Heart right ventricle (tissue), 16 donors: Measurements from ENCODE around the gene LILRA5. TPM values are rescaled to one million over a fixed set of nuclear protein-coding genes. Genes with fewer than 3 reads are reported as not detected.
A peak's percentile ranks its signal among the peaks of the same experiment; 100 is the strongest.
"Not testable (repeated sequence)": the region's sequence is repeated elsewhere in the genome, so short reads cannot be mapped to it uniquely, and the experiment has no call there.

Source experiments
- ATAC-seq, 8 donors: fragments of 200-7000 bp; cut with Tn5 transposase; one replicate each; pipeline ENCODE4 v1.9.1; 2020; ENCODE audit warnings: mild to moderate bottlenecking in 8 of 8, moderate library complexity in 8 of 8, moderate number of reproducible peaks in 1 of 8
- DNase-seq, 2 donors: peaks; one replicate each; pipeline ENCODE4 v3.0.0-alpha.2; 2020
- H3K27ac ChIP-seq, 10 donors: fragments of 200-600 bp; sonication (generic) in 2 of 10; one replicate each; pipeline versions ENCODE4 v1.5.0 to v1.8.0; 2020 to 2022; ENCODE audit warnings: mild to moderate bottlenecking in 3 of 10
- H3K27me3 ChIP-seq, 7 donors: fragments of 200-600 bp; one replicate each; pipeline ENCODE4 v1.8.0; 2021 to 2022; ENCODE audit warnings: mild to moderate bottlenecking in 2 of 7
- H3K36me3 ChIP-seq, 9 donors: fragments of 200-600 bp; sonication (generic) in 1 of 9; one replicate each; pipeline versions ENCODE4 v1.5.0 to v1.8.0; 2020 to 2022; ENCODE audit warnings: mild to moderate bottlenecking in 2 of 9
- H3K4me1 ChIP-seq, 9 donors: fragments of 200-600 bp; sonication (generic) in 1 of 9; one replicate each; pipeline versions ENCODE4 v1.5.0 to v1.8.0; 2020 to 2022; ENCODE audit warnings: mild to moderate bottlenecking in 4 of 9
- H3K4me3 ChIP-seq, 10 donors: fragments of 200-600 bp; sonication (generic) in 2 of 10; one replicate each; pipeline versions ENCODE4 v1.5.0 to v1.8.0; 2020 to 2022; ENCODE audit warnings: mild to moderate bottlenecking in 7 of 10, moderate library complexity in 2 of 10
- H3K9me3 ChIP-seq, 11 donors: fragments of 200-600 bp in 10 of 11; sonication (generic) in 2 of 11; one replicate each; pipeline versions ENCODE4 v1.5.0 to v1.8.0; 2013 to 2022; ENCODE audit warnings: mild to moderate bottlenecking in 2 of 11, control low read depth in 1 of 11, moderate library complexity in 1 of 11
- CTCF ChIP-seq, 9 donors: fragments of 200-600 bp; sonication (generic) in 2 of 9; IDR thresholded peaks; one replicate each; pipeline versions ENCODE4 v1.5.0 to v1.8.0; 2021 to 2022; ENCODE audit warnings: antibody characterized with exemption in 9 of 9, mild to moderate bottlenecking in 5 of 9, moderate library complexity in 1 of 9
- WGBS, 2 donors: extraction: QIAGEN DNeasy Blood & Tissue Kit; methylation state at CpG; one replicate each; pipeline ENCODE4 v1.1.7; 2013; ENCODE audit warnings: inconsistent platforms in 1 of 2; 5-methylcytosine and 5-hydroxymethylcytosine counted together
- intact Hi-C, 10 donors: fragments of 100-400 bp; cut with DNase I; formaldehyde crosslinking; loops; one replicate each; pipeline versions ENCODE4 v1.11.1 to v1.14.2; 2022
- polyA plus RNA-seq, 2 donors: library from polyadenylated mRNA; stranded (reverse); fragments of 200-250 nt; gene quantifications; one replicate each; pipeline ENCODE4 v1.2.3, GENCODE V29; 2013
- total RNA-seq, 10 donors: library from RNA; stranded (reverse); fragmentation: NEBNext Ultra II Directional in 3 of 10; extraction: Animal tissue kit (Norgen Biotek cat#: 25700) in 3 of 10; gene quantifications; one replicate each; pipeline versions ENCODE4 v1.2.1 to v1.2.4, GENCODE V29; 2021 to 2023
- donor health status: Arrhythmogenic right ventricular cardiomyopathy.
- donor health status: ischemic (EF 13 %, LVEDD 7.1; RV severe dilation, severe dysfunction).
- donor health status: healthy with polysubstance abuse.
- donor health status: DM: no; HTN: yes; CAD: no.
- donor health status: DM: no; HTN: no; CAD: no.
- donor health status: ischemic (EF 25% LVEDD 6.9; RV normal size, moderate dysfunction).
- donor health status: ischemic (EF 25% LVEDD 5.7; RV mildly dilated, moderate dysfunction).
- donor health status: healthy.
- donor health status: DM: yes; HTN: yes; CAD: no.
- donor health status: Ischemic cardiomyopathy.
- donor health status: ischemic (EF 35%, LVEDD 5.7; RV mildly dilated, moderate dysfunction).
- donor health status: nonischemic (EF 11% LVEDD 7.7; RV severe dilation, severe dysfunction).
- donor health status: DM: yes; HTN: yes; CAD: no.
- donor health status: PGD.
- donor health status: ischemic (EF 29% LVEDD 5.4; RV normal size, mild dysfunction).
- donor health status: nonischemic (EF 23%, LVEDD 6.1; RV moderate dilation, normal function).

The LILRA5 gene
- total and polyA plus RNA-seq, 12 donors, result 0.26 to 8.5 (median 1.3) TPM

GRCh38 chr19:54282686-54283470 lies 30.1 kb downstream of the LILRA5 start:
- WGBS, 2 donors, result 37 to 43% methylated on average over 9 of the region's 9 CpGs
- H3K36me3 ChIP-seq, result peaks cover 0 to 5% (median 0%) of the 10 kb centered on the region in 9 donors
- intact Hi-C loops, result no loop called here
- ATAC-seq (no peak), DNase-seq (no peak)
- H3K4me3 ChIP-seq, result no peak overlapping the region
- peaks cover 0 to 46% (median 25%) of the 10 kb centered on the region in 7 donors for H3K27me3 ChIP-seq
- no peaks in the 10 kb centered on the region for H3K9me3 ChIP-seq
- H3K4me1 ChIP-seq, result peaks cover 0 to 36% (median 0%) of the 10 kb centered on the region in 9 donors
- TF ChIP-seq CTCF (IDR thresholded peaks at IDR 0.05), result no peak
- peak overlapping the region in 1 of 10 donors; percentile 90 for H3K27ac ChIP-seq

GRCh38 chr19:54281729-54282075 lies 31.3 kb downstream of the LILRA5 start:
- ATAC-seq, H3K9me3 ChIP-seq, intact Hi-C loops, H3K36me3 ChIP-seq, DNase-seq, H3K4me3 ChIP-seq: not testable (repeated sequence)
- Histone ChIP-seq H3K27ac (peak overlapping the region in 1 of 10 donors; percentile 90), H3K4me1 (peaks cover 0 to 38% (median 0%) of the 10 kb centered on the region in 9 donors), H3K27me3 (peaks cover 0 to 54% (median 26%) of the 10 kb centered on the region in 7 donors)
- WGBS, 2 donors, result 75 to 85% methylated on average over 5 of the region's 5 CpGs

- H3K36me3 ChIP-seq, result peaks cover 0 to 12% (median 0%) of the 10 kb centered on the region in 9 donors
- DNase-seq (no peak), ATAC-seq (peak in 7 of 8 donors; percentile 21 to 60 (median 35))
- peak within 1 kb of the TSS in 6 of 10 donors; percentile 13 to 90 (median 34) for H3K27ac ChIP-seq
- peaks cover 0 to 54% (median 28%) of the 10 kb centered on the region in 7 donors for H3K27me3 ChIP-seq
- no peaks in the 10 kb centered on the region for H3K9me3 ChIP-seq
- intact Hi-C loops, result no loop called here
- TF ChIP-seq CTCF (IDR thresholded peaks at IDR 0.05), result no peak
- H3K4me3 ChIP-seq, result peak within 1 kb of the TSS in 6 of 10 donors; percentile 17 to 53 (median 22)
- H3K4me1 ChIP-seq, result peaks cover 0 to 38% (median 0%) of the 10 kb centered on the region in 9 donors
- WGBS, 2 donors, result 77 to 80% methylated on average over 12 of the region's 12 CpGs
Measured at GRCh38 chr19:54281007-54281728, 31.8 kb downstream of the LILRA5 start, which contains the start of gene LILRB2. Gene LILRB2, minus strand, starts transcription at chr19:54281110. Its CDS starts 614 bp downstream, at chr19:54280496.

- intact Hi-C loops, H3K9me3 ChIP-seq, DNase-seq: not testable (repeated sequence)
- Histone ChIP-seq H3K27me3 (peaks cover 0 to 60% (median 28%) of the 10 kb centered on the region in 7 donors), H3K27ac (peak overlapping the region in 6 of 10 donors; percentile 13 to 90 (median 34)), H3K4me3 (peak overlapping the region in 6 of 10 donors; percentile 17 to 53 (median 22)), H3K36me3 (peaks cover 0 to 17% (median 0%) of the 10 kb centered on the region in 9 donors), H3K4me1 (peaks cover 0 to 38% (median 0%) of the 10 kb centered on the region in 9 donors)
- peak; percentile 46 to 68 (median 61) for ATAC-seq
- 66 to 67% methylated on average over 10 of the region's 10 CpGs for WGBS, 2 donors
Measured at GRCh38 chr19:54280441-54280840, 32.5 kb downstream of the LILRA5 start.

GRCh38 chr19:54280025-54280424 lies 32.9 kb downstream of the LILRA5 start:
- DNase-seq, ATAC-seq, H3K9me3 ChIP-seq, intact Hi-C loops: not testable (repeated sequence)
- Histone ChIP-seq H3K4me1 (peaks cover 0 to 38% (median 0%) of the 10 kb centered on the region in 9 donors), H3K4me3 (peak overlapping the region in 6 of 10 donors; percentile 17 to 53 (median 22)), H3K36me3 (peaks cover 0 to 17% (median 0%) of the 10 kb centered on the region in 9 donors), H3K27ac (peak overlapping the region in 5 of 10 donors; percentile 13 to 90 (median 41)), H3K27me3 (peaks cover 0 to 62% (median 28%) of the 10 kb centered on the region in 7 donors)
- 31 to 48% methylated on average over 4 of the region's 4 CpGs for WGBS, 2 donors
